IPS DF 6.9 (cell line): Measurements from ENCODE around the gene NUP188.

Experiments
- DNase-seq: peaks from one replicate; pipeline ENCODE4 v3.0.0-alpha.2; 2013; ENCODE audit warnings: low read depth, low spot score
- H3K27ac ChIP-seq: one replicate; pipeline ENCODE4 v1.5.1; 2013; ENCODE audit warnings: low read length, control low read depth
- H3K27me3 ChIP-seq: 2 replicates; pipeline ENCODE4 v1.6.1; 2013; ENCODE audit warnings: mild to moderate bottlenecking, low read length; ENCODE audit not compliant: control insufficient read depth, insufficient read depth
- H3K36me3 ChIP-seq: 2 replicates; pipeline ENCODE4 v1.6.1; 2013; ENCODE audit warnings: low read length; ENCODE audit not compliant: control insufficient read depth, insufficient read depth
- H3K4me1 ChIP-seq: 2 replicates; pipeline ENCODE4 v1.6.1; 2013; ENCODE audit warnings: low read length; ENCODE audit not compliant: control insufficient read depth, insufficient read depth
- H3K4me3 ChIP-seq: 2 replicates; pipeline ENCODE4 v1.5.1; 2013; ENCODE audit warnings: mild to moderate bottlenecking, low read length
- H3K9me3 ChIP-seq: 2 replicates; pipeline ENCODE4 v1.6.1; 2013; ENCODE audit warnings: low read length, inconsistent platforms; ENCODE audit not compliant: control insufficient read depth, insufficient read depth
- WGBS: extraction: QIAGEN DNeasy Blood & Tissue Kit; methylation state at CpG from one replicate; pipeline ENCODE4 v1.1.7; 2013; ENCODE audit warnings: mixed read lengths, missing lambda C conversion rate; ENCODE audit not compliant: insufficient read length, insufficient coverage; 5-methylcytosine and 5-hydroxymethylcytosine counted together

The NUP188 gene

DNA sequence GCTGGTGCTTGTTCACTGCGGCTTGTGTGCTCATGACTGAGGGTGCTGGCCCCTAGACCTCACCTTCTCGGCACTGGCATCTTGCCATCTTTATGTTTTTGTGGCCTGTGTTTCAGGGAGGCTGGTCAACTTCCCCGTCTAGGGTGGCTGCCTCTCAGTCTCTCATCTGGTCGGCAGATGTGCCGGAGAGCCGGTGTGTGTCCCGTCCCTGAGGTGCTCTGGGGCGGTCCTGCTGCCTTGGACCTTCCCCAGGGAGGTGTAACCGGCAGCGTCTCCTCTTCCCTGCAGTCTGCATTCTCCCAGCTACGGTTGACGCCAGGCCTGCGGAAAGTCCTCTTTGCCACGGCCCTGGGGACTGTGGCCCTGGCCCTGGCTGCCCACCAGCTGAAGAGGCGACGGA lies 94.5 kb downstream of the NUP188 start:
- no CpG with 5 or more reads among the region's 16 CpGs for WGBS

DNA sequence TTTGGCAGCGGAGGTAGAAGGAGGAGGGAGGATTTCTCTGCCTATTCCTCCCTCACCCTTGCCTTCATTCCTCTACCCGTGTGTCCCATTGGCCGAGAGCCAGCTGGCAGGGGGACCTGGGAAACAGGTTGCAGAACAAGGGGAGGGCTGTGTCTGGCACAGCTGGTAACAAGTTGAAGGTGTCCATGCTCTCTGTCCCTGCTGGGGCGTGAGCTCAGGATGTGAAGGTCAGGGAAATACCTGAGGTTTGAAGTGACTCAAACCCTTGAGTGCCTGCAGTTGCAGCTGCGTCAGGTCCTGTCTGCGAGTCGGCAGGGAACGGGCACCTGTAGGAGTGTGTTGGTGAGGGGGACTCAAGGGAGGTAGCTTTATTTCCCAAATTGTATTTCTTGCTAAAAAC lies 105.1 kb downstream of the NUP188 start:
- Histone ChIP-seq H3K27me3 (no peaks in the 10 kb centered on the region), H3K36me3 (peaks cover 19% of the 10 kb centered on the region), H3K4me1 (no peaks in the 10 kb centered on the region), H3K4me3 (no peak overlapping the region), H3K27ac (no peak overlapping the region), H3K9me3 (no peaks in the 10 kb centered on the region)
- no CpG with 5 or more reads among the region's 8 CpGs for WGBS
- no peak for DNase-seq

More for the DNA sequence above, 94.5 kb downstream of the NUP188 start:
- Histone ChIP-seq H3K9me3 (no peaks in the 10 kb centered on the region), H3K4me1 (0 out of 2 replicates have a peak, but pooled peaks cover 3% of the 10 kb centered on the region), H3K27me3 (no peaks in the 10 kb centered on the region), H3K36me3 (peaks cover 9% of the 10 kb centered on the region), H3K4me3 (no peak overlapping the region), H3K27ac (no peak overlapping the region)
- no peak for DNase-seq

DNA sequence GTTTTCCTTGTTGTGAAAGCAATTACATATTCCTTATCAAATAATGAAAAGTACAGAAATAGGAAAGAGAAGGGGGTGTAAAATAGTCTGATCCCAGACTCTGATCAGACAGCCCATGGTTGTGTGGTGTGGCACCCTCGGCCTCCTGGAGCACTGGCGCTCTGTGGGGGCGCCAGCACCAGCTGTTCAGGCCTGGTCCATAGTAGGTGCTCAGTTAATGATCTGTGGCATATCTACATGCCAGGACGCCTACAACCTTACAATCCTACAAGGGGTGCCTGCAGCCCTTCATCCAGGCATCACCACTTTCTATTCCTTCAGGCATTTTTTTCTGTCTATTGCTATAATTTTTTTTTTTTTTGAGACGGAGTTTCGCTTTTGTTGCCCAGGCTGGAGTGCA lies 105.5 kb downstream of the NUP188 start:
- H3K27ac ChIP-seq: no peak overlapping the region
- H3K4me3 ChIP-seq: no peak overlapping the region
- DNase-seq: no peak
- H3K9me3 ChIP-seq: no peaks in the 10 kb centered on the region
- H3K4me1 ChIP-seq: no peaks in the 10 kb centered on the region
- peaks cover 19% of the 10 kb centered on the region for H3K36me3 ChIP-seq
- no CpG with 5 or more reads among the region's 6 CpGs for WGBS
- no peaks in the 10 kb centered on the region for H3K27me3 ChIP-seq

DNA sequence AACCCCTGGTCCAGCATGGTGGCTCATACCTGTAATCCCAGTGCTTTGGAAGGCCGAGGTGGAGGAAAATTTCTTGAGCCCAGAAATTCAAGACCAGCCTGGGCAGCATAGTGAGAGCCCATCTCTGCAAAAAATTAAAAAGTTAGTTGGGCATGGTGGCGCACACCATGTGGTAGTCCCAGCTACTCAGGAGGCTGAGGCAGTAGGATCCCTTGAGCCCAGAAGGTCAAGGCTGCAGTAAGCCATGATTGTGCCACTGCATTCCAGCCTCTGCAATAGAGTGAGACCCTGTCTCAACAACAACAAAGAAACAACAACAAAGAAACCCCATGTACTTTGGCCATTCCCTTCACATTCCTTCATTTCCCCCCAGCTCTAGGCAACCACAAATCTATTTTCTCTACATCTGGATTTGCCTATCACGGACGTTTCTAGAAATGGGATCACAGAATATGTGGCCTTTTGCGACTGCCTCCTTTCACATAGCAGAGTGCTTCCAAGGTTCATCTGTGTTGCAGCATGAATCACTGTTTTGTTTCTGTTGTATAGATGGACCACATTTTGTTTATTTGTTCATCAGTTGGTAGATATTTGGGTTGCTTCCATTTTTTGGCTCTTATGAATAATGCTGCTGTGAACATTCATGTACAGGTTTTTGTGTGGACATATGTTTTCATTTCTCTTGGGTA lies 106.8 kb downstream of the NUP188 start:
- Histone ChIP-seq H3K4me1 (no peaks in the 10 kb centered on the region), H3K9me3 (no peaks in the 10 kb centered on the region), H3K36me3 (peaks cover 16% of the 10 kb centered on the region), H3K27me3 (no peaks in the 10 kb centered on the region), H3K4me3 (no peak overlapping the region), H3K27ac (no peak overlapping the region)
- WGBS: no CpG with 5 or more reads among the region's 5 CpGs
- DNase-seq: no peak
